CD4-positive, alpha-beta T cell treated with Interferon gamma for 1 hour (primary cell): ENCODE results near the gene FABP3.
"Not testable (repeated sequence)": the region's sequence is repeated elsewhere in the genome, so short reads cannot be mapped to it uniquely, and the experiment has no call there.

Source experiments
- DNase-seq: peaks from one replicate; pipeline ENCODE4 v3.0.0-alpha.2; 2020

The FABP3 gene

DNA sequence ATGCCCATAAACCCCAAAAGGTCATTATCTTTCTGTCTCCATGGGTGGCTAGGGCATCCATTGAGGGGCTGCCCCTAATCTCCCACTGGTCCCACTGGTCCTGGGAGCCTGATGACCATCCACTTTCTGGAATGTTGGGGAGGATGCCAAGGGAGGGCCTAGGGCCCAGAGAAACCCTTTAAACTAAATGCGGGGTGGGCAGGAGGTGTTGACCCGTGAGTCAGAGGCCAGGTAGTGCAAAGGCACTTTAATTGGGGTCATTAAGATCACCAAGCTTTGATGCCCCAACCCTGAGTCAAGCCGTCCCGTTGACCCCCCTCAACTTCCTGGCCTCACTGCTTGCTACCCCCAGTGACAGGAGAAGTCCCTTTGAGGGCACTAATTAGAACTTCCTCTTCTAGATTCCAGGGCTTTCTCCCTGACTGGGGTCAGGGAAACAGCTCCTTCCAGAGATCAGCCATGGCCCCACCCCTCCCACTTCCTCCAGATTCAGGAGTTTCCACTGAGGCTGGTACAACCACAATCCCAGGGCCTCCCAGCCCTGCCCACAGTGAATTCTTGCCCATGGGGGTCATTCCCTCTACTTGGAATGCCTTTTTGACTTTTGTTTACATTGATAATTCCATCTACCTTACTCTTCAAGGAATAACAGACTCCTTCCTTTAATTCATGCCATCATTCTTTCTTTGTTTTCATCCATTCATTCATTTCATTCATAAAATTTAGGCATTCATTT lies 24.7 kb upstream of the FABP3 start:
- DNase-seq, result no peak

DNA sequence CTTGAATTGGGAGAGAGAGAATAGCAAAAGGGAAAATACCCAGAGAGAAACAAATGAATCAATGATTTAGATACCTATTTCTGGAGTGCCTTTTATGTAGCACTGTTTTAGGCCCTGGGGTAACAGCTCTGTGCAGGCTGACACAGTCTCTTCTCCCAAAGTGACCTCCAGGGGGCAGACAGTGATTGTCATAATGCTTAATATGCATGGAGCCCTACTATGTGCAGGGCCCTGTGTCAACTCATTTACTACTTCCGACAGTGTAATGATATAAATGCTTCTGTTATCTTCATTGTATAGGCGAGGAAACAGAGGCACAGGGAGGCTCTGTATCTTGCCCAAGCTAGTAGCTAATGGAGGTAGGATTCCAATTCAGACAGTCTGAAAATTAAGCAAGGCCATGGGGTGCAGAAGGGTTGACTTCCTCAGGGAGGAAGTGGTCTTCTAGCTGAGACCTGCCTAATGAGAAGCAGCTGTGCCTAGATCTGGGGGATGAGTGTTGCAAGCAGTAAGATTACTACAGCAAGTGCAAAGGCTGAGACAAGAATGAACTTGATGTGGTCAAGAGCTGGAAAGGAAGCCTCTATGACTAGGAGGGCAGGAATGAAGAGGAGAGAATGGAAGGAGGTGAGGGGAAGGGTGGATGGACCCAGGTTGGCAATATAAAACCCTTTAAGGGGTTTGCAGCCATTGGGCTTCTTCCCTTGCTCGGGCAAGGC lies 23.9 kb upstream of the FABP3 start:
- DNase-seq, result no peak

DNA sequence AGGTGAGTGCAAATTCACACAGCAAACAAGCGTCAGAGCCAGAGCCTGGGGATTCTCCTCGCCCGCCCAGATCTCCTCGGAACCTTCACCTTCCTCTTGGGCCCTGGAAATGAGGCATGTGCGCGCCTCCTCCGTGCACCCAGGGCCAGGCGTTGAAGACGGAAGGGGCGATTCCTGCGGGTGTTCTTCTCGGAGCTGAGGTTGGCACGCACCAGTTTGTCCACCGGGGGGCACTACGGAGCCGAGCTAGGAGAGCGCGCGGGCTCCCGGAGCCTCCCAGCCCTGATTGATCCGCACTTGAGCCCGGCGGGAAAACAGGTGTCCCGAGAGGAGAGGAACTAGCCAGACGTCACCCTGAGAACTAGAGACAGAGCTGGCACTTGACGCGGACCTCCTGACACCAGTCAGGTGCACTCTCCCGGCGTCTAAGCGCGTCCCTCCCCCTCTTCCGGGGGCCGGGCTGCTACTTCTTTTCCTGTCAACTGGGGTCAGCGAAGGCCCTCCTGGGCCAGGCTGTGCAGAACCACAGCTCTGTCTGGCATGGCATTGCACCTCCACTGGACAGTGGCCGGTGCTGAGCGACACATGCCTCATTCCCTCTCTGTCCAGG lies 21.8 kb upstream of the FABP3 start:
- peak; percentile 64 for DNase-seq

DNA sequence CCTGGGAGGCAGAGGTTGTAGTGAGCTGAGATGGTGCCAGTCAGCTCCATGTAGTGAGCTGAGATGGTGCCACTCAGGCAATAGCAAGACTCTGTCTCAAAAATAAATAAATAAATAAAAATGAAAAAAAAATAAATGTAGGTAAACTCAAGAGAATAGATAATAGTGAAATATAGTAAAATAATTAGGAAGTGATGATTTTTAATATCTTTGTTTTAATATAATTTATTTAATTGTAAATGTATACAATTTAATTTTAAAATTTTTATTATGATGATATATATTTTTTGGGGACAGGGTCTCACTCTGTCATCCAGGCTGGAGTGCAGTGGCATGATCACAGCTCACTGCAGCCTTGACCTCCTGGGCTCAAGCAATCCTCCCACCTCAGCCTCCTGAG lies 20.6 kb upstream of the FABP3 start:
- DNase-seq, result no peak

DNA sequence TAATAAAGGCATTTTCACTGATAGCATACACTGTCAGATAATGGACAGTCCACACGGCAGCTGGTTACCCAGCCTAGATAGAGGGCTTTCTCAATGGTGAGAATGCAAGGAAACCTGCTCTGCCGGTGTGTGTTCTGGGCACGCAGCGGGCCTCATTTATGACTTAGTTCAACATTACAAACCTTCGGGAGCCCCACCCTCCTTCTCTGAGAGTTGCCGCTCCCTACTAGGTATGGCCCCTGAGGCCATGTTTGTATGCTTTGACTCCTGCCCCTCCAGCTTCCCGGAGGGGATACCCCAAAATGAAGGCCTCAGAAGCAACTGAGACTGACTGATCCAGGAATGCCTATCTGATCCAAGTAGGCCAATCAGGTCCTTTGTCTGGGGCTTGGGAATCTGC lies 17.2 kb upstream of the FABP3 start:
- DNase-seq, result no peak

DNA sequence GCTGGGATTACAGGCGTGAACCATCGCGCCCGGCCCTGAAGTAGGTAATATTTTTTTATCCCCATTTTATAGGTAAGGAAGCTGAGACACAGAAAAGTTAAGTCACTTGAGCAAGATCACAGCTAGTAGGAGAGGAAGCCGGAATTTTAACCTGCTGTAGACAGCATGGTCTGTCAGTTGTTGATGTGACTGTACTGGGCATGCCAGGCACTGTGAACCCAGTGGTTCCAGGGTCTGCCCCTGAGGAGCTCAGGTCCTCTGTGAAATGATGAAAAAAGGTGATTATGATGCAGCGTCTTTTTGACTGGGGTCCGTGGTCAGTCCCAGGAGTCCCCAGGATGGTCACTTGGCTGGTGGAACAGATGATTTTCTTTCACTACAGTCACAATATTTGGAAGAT lies 16.7 kb upstream of the FABP3 start:
- no peak for DNase-seq

DNA sequence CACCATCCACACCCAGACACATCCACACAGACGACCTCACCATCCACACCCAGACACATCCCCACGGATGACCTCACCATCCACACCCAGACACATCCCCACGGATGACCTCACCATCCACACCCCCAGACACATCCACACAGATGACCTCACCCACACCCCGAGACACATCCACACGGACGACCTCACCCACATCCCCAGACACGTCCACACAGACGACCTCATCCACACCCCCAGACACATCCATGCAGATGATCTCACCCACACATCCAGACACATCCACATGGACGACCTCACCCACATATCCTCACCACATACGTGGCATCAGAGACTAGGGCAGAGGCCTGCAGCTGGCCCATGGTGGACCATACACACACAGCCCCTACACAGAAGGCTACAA lies 14.7 kb upstream of the FABP3 start:
- DNase-seq, result no peak

DNA sequence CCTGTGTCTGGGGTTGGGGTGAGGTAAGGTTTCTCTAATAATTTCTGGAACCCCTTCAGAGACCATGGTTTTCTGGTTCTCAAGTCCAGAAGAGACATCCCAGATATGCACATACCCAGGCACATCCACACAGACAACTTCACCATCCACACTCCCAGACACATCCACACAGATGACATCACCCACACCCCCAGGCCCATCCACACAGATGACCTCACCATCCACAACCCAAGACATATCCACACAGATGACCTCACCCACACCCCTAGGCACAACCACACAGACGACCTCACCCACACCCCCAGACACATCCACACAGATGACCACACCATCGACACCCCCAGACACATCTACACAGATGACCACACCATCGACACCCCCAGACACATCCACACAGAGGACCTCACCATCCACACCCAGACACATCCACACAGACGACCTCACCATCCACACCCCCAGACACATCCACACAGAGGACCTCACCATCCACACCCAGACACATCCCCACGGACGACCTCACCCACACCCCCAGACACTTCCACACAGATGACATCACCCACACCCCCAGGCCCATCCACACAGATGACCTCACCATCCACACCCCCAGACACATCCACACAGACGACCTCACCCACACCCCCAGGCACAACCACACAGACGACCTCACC lies 13.8 kb upstream of the FABP3 start:
- not testable (repeated sequence) for DNase-seq

DNA sequence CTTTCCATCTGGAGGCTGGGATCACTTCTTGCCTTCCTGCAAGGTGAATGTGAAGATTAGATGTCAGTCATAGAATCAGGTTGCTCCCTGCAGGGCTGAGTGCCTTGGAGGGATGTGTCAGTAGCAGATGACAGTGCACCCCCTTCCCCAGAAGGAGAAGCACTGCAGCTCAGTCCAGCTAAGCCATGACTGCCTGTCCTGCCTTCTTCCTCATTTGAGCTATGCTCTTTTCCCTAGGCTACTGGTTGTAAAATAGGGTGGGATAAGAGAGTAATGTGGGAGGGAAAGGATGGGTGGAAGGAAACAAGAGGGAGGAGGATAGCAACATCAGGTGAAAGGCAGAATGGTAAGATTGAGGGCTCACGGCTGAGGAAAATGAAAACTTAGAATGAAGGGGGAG lies 11.1 kb upstream of the FABP3 start:
- no peak for DNase-seq

DNA sequence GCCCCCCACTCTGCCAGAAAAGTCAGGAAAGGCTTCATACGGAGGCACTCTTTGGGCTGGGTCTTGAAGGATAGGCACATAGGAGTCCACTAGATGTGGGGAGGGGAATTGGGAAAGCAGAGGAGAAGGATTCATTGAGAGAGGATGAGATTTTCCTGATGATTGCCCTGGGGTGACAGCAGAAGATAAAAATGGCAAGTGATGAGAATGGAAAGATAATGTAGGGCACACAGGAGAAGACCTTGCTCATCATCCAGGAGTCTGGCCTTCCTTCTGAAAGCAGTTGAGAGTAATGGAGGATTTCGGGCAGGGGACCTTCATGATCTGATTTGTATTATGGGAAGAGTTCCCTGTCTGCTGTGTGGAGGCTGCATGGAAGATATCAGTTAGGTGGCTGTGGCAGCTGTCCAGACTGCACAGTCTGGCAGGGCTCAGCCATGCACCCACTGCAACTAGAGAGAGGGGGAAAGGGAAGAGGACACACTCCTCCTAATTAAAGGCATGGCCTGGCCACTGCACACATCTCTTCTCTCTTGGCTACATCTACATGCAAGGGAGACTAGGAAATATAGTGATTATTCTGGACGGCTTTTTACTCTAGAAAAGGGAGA lies 9.6 kb upstream of the FABP3 start:
- no peak for DNase-seq

DNA sequence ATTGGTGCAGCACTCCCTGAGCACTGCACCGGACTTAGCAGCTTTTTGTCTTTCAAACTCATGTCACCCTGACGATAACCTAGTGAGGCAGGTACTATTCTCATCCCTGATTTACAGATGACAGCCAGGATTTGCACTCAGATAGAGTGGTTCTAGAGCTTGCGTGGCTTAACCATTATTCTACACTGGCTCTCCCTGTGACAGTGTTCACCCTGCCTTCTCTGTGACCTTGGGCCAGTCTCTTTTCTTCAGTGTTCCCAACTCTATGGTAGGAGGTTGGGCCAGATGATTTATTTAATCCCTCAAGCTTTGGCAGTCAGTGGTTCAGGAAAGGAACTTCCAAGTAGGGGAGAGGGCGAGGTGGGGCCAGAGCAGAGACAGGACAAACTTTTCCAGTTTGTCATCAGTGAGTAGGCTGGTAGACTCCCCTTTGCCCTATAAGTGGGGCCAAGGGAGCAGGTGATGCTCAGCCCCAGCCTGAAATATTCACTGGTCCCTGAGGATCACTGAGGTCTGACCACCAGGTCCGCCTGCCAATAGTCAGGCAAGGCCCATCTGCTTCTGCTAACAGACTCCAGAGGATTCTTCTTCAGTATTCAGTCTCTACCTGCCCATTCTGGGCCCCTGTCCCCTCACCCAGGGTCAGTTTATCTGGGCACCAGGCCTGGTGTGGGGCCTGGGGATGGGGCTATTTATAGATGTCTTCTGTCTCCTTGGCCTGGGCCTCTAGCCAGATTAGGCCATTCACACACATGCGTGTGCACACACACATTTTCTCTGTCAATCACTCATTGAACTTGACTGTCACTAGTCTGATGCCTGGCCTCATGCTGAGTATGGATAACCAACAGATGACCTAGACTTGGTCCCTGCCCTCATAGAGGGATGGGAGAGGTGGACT lies 8.8 kb upstream of the FABP3 start:
- no peak for DNase-seq

DNA sequence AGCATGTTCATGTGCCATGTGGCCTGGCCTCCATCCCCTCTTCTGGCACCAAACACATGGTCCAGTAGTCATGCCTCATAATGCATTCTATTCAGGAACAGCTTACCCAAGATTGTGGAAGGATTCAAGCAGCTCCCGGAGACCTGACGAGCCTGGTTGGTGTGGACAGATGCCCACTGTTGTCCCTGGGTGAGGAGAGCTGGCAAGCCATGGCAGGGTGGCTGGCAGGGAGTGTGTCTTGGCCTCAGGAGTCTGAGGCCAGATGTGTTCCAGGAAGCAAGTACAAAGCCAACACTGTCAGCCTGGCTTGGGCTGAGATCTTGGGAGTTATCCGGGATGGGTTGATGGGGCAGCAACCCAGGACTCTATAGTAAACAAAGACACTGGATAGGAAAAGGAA lies 7.3 kb upstream of the FABP3 start:
- no peak for DNase-seq

DNA sequence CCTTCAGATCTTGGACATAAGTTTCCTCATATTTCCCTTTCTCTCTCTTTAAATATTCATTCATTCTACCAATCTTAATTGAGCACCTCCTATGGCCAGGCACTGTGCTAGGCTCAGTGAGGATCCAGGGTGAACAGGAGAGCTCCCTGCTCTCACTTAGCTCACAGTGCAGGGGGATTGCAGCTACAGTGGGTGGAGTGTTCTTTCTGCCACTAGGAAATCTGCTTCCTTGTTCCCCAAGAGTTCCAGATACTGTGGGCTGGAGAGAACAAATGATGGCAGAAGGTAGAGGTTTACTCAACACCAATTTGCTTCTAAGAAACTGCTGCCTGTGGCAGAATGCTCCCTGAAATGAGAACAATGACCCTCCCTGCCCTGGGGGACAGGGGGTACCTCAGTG lies 5.1 kb upstream of the FABP3 start:
- no peak for DNase-seq

DNA sequence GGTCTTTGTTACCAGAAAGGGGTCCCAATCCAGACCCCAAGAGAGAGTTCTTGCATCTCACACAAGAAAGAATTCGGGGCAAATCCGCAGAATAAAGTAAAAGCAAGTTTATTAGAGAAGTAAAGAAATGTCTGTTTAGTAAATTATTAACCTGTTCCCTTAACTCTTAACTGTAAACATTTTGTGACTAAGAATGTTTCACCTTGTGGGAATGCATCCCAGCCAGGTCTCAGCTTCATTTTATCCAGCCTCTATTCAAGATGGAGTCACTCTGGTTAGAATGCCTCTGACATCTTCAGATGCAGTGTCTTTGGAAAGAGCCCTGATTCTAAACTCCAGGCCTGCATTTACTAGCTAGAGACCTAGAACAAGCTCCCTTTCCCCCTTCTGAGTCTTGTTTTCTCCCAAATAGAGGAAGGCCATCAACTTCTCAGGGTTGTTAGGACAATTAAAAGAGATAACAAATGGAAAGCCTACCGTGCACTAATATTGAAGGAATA lies 4.5 kb upstream of the FABP3 start:
- no peak for DNase-seq

DNA sequence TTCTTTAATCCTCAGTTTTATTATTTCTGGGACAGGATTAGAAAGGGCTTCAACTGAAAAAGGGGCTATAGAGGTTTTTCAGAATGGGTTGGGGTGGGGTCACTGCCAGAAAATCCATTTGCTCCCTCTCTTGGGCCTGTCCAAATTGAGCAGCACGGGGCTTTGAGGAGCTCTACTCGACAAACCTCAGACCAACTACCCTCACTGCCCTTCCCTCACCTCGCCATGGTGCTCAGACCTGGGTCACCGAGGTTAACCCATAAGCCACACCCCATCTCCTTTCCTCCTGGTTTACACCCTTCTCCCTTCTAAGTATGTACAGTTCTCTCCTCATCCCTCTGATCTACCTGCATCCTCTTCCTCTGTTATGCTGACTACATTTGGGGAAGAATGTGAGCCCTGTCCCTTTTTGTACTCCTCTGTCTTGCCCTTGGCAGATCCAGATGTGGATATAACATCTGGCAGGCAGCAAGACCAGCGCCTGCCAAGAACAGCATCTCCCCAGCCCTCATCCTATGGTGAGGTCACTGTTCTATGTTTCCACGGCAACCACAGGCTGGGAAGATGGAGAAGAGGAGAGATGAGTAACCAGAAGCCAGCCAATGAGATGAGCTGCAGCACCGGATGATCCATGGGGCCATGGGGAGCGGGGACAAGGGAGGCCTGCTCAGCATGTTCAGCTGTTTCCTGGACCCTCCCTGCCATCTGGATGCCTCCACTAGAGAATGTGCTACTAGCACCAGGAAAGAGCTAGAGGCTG lies 3.7 kb upstream of the FABP3 start:
- DNase-seq, result no peak

DNA sequence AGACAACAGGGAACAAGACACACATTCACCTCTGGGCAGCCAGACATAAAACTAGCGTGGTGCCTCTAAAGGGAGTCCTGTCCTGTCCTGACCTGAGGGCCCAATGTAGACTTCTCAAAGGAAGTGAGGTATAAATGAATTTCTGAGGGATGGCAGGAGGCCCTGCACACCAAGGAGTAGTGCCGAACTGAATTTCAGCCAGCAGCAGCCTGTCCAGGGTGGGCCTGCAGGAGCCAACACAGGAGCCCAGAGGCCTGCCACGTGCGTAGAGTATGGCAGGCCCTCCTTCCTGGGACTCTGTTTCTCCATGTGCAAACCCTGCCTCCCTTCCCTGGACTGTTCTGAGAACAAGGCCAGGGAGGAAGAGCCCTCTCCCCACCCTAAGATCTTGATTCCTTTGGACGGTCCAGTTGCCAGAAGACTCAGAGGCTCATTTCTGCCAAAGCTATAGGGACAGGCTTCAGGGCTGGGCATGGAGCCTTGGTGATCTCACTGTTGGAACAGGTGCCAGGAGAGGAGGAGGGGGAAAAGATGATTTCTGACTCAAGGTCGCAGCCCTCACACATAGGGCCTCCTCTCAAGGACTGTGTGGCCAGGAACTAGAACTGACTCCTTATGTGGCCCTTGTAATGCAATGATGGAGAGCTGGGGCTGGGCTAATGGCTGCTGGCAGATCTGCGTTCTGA lies 1.8 kb upstream of the FABP3 start:
- no peak for DNase-seq

DNA sequence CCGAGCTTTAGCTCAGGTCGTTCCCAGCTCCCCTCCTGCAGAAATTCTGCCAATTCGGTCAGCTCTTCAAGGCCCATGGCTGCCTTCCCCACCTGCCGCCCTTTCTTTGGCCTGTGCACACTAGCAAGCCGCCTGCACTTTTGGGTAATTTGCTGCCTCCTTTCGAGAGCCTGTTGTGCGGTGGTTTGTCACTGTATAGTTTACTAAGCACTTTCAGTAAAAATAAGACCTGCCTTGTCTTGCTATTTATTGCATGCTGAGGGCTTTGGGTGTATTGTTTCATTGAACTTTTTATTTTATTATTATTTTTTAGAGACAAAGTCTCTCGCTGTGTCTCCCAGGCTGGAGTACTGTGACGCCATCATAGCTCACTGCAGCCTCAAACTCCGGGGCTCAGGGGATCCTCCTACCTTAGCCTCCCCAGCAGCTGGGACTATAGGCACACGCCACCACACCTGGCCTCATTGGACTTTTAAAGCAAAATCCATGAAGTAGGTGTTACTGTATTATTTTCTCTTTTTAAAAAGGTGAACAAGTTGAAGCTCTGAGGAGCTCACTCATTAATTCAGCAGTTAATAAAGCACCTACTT lies 1.1 kb upstream of the FABP3 start:
- DNase-seq, result no peak

DNA sequence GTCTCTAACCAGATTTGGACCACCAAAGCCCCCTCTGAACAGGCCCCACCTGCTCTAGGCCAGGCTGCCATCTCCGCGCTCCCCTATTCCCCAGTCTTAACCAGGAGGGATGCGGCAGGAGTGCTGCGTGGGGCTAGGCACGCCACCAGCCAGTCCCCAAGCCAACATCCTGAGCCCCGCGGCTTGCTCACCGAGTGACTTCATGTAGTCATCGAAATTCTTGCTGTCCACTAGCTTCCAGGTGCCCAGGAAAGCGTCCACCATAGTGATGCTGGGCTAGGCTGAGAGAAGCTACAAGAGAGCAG lies 173 bp downstream of the FABP3 start:
- DNase-seq, result no peak

DNA sequence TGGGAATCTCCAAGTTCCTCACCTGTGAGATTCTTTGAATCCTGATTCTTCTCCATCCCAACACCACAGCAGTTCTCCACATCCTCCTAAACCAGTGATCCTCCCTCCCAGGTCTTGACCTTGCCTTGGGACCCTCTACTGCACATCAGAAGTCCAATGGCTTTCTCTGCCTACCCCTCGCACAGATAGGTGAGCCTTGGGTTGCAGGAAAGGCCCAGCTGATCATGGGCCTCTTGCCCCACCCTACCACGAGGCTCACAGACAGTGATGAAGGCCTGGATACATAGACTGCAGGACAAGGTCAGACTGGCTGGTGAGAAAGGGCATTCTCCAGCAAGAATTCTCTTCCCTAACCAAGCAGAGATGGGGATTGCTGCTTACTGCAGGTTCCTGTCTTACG lies 825 bp downstream of the FABP3 start:
- DNase-seq, result no peak
